NCI-H524 treated with DMSO at 0.1 percent for 48 hours (cell line): ENCODE results near the gene PUS1.
"Not testable (repeated sequence)": the region's sequence is repeated elsewhere in the genome, so short reads cannot be mapped to it uniquely, and the experiment has no call there.

Experiments used
- DNase-seq: peaks from one replicate; lab custom pipeline; 2025; lab: John Stamatoyannopoulos, UW

The PUS1 gene

DNA sequence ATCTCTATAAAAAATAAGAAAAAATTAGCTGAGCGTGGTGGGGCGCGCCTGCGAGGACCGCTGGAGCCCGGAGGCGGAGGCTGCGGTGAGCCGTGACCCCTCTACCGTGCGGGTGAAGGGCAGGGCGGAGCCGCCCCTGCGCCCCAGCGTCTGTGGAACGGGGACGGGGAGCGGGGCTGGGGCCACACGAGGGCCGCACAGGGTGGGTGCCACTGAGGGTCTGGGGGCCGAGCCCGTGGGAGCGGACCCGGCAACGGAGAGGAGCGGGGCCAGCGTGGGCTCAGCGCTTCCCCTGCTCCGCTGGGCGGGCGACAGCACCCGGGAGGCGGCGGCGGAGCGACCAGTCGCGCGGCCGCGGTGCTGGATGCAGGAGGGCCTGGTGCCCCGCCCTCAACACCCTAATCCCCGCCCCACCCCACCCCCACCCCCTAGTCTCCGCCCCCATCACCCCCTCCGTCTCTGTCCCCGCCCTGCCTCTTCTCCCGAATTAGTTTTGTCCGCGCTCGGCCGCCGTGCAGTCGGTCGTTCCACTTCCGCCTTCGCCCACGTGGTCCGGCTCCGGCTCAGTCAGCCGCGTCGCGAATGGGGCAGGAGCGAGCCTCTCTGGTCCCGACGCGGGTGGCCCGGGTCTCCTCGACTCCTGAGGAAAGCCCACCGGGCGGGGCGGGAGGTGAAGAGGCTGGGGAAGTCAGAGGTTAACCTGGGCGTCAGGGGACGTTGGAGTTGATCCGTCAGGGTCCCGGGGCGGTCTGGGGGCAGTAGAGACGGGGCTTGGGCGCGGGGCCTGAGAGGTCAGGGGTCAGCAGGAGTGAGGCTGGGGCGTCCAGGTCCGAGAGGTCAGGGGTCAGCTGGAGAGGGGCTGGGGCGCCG lies at the start of gene PUS1:
Gene PUS1, plus strand, starts transcription at position 566 of the 870 bp plus-strand sequence. CDS start 447 bp downstream, outside the sequence.
- peak; percentile 15 for DNase-seq

DNA sequence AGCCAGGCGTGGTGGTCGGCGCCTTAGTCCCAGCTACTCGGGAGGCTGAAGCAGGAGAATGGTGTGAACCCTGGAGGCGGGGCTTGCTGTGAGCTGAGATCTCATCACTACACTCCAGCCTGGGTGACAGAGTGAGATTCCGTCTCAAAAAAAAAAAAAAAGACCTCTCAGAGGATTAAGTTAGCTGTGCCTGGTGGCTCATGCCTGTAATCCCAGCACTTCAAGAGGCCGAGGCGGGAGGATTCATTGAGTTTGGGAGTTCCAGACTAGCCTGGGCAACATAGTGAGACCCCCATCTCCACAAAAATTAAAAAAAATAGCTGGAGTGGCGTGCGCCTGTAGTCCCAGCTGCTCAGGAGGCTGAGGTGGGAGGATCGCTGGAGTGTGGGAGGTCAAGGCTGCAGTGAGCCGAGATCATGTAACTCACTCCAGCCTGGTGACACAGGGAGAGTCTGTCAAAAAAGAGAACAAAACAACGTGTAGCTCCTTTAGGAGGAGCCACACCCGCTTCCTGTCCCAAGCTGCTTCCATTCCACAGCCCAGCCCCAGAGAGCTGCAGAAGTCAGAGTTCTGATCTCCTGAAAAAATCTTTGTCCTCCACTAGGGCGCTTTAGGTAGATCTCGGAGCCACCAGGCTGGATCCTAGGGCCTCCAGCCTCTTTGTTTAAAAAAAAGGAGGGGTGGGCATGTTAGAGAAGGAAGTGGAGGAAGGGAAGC lies 46.1 kb upstream of the PUS1 start:
- DNase-seq: no peak

DNA sequence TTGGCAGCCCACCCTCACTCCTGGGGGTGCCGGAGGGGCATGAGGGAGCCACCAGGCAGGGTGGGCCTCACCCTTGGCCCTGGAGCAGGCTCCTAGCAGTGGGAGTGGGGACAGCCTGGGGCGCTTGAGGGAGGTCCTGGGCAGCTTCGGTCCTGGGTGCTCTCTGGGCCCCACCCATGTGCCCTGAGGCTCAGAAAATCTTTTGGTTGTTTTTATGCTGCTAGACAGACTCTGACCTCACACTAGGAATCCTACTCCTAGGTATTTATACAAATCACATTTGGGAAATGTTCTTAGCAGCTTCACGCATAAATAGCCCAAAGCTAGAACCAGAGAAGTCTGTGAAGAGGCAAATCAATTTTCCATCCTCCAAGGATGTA lies 45.6 kb upstream of the PUS1 start:
- DNase-seq: no peak

DNA sequence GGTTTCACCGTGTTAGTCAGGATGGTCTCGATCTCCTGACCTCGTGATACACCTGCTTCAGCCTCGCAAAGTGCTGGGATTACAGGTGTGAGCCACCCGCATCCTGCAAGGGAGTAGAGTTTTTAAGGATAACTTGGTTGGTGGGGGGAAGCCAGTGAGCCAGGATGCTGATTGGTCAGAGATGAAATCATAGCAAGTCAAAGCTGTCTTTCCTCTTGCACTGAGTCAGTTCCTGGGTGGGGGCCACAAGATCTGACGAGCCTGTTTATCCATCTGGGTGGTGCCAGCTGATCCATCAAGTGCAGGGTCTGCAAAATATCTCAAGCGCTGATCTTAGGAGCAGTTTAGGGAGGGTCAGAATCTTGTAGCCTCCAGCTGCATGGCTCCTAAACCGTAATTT lies 44.0 kb upstream of the PUS1 start:
- not testable (repeated sequence) for DNase-seq

DNA sequence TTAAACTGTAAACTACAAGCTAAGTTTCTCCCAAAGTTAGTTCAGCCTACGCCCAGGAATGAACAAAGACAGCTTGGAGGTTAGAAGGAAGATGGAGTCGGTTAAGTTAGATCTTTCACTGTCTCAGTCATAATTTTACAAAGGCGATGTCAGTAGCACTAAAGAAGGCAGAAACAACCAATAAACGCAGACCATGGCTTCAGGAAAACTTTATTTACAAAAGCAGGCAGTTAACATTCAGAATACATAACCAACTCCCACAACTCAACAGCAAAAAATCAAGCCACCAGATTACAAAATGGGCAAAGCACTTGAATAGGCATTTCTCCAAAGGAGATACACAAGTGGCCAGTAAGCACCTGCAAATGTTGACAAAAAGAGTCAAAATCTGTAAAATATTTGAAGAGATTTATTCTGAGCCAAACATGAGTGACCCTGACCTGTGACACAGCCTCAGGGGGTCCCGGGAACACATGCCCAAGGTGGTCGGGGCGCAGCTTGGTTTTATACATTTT lies 43.5 kb upstream of the PUS1 start:
- no peak for DNase-seq

DNA sequence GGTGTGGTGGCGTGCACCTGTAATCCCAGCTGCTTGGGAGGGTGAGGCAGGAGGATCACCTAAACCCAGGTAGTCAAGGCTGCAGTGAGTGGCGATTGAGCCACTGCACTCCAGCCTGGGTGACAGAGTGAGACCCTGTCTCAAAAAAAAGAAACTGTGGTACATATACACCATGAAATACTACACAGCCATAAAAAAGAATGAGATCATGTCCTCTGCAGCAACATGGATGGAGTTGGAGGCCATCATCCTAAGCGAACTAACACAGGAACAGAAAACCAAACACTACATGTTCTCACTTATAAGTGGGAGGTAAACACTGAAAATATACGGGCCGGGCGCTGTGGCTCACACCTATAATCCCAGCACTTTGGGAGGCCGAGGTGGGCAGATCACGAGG lies 37.4 kb upstream of the PUS1 start:
- DNase-seq: not testable (repeated sequence)

DNA sequence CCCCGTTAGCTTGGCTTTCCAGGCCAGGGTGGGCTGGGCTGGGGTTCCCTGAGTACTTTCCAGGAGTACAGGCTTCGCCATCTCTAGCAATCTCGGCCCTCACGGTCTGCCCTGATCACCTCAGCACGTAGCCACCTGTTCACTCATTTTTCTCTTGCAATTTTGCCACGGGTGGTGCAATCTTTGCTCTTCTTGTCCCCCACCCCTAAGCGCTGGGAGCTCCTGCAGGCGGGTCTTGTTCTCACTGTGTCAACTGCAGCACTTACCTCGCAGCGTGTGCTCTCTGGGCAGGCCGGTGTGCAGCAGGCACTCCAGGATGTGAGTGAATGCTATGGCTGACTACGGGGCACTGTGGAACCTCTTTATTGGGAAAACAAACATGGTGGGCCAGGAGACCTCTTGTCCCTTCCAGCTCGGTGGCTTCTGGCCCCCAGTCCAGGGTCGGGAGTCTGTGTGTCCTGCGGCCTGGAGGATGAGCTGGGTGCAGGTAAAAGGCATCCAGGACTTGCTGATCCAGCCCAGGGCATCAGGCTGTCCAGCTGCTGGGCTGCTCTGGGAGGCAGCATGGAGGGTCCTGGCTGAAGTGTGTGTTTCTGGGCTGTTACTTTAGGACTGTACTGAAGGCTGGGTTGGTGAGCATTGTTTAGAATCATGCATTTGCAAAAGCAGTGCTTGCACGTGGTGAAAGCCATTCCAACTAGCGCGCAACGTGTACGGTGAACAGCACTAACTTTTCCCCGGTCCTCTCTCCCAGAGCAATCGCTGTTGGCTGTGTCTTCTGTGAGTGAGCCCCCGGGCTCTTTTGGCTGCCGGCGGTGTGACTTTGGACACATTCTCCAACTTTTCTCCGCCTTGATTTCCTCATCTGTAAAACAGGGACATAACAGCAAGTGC lies 36.1 kb upstream of the PUS1 start:
- no peak for DNase-seq

DNA sequence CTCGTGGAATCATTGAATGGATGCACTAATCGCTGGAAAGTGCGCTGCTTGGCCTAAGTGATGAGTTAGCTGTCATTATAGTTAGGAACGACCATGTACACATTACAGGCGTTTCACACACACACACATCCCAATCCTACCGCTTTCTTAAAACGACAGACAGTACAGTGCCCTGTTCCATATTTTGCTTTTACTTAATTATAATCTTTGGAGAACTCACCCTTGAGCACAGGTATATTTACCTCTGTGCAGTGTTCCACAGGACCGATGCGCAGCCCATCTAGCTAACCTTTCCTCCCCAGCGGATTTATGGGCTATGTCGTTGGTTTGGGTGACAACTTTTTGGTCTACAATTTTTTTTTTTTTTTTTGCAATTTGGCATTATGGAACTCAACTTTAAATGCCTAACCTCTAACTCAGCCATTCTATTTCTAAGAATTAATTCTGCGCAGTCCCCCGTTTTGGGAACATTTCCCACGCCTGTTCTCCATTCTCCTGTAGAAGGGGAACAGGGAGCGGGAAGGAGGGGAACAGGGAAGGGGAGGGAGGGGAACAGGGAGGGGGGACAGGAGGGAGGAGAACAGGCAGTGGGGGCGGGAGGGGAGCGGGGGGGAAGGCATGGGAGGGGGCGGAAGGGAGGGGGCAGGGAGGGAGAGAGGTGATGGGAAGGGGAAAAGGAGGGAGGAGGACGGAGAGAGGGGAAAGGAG lies 35.3 kb upstream of the PUS1 start:
- no peak for DNase-seq

DNA sequence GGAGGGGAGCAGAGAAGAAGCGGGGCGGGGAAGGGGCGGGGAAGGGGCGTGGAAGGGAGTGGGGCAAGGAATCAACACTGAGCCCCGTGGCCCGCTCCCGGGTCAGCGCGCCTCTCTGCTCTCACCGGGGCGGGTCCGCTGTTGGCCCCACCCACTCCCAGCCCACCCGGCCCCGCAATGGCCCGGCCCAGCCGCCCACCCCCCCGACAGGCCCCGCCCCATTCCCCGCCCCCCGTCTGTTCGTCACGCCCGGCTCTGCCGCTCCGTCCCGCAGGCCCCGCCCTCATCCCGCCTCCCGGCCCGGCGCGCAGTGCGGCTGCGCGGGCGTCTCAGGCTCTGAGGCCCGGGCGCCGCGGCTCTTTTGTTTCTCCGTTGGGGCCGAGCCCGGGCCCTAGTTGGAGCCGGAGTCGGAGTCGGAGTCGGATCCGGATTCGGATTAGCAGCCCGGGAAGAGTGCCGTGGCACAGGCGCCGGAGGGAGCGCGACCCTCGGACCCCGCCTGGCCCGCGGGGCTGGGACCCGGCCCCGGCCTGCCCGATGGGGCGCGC lies 34.7 kb upstream of the PUS1 start, which contains the start of gene ULK1:
Gene ULK1, plus strand, starts transcription at position 310 of the 548 bp plus-strand sequence. CDS start 380 bp downstream, outside the sequence.
- DNase-seq: peak; percentile 34

DNA sequence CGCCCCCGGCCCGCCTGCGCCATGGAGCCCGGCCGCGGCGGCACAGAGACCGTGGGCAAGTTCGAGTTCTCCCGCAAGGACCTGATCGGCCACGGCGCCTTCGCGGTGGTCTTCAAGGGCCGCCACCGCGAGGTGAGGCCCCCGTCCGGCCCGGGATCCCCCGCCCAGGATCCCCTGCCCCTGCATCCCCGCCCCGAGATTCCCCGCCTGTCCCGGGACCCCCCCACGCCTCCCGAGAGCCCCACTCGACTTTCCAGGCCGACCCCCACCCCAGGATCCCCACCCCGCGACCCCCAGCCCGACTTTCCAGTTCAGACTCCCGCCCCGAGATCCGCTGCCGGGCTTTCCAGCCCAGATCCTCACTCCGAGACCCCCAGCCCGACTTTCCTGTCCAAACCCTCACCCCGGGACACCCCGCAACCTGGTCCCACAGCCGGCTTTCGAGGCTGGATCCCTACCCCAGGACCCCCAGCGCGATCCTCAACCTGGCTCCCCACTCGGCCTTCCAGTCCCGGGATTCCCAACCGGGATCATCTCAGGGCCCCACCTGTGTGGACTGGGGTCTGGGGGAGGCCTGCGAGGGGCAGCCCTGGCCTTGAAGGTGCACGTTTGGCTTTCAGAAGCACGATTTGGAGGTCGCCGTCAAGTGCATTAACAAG lies 34.0 kb upstream of the PUS1 start:
- DNase-seq: no peak

DNA sequence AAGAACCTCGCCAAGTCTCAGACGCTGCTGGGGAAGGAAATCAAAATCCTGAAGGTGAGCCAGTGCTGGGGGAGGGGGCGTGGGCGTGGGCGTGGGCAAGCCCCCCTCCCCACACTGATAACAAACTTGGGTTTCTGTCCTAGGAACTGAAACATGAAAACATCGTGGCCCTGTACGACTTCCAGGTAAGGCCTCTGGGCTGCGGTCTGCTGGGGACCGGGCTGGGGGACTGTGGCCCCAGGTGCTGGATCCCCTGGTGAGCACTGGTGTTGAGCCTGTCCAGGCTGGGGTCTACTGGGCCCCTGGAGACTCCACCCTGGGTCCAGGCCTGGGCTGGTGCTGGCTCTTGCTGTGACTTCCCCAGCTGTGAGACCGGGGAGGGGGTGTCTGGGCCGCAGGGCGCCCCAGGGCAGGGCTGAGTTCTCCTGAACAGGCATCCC lies 33.4 kb upstream of the PUS1 start:
- no peak for DNase-seq

DNA sequence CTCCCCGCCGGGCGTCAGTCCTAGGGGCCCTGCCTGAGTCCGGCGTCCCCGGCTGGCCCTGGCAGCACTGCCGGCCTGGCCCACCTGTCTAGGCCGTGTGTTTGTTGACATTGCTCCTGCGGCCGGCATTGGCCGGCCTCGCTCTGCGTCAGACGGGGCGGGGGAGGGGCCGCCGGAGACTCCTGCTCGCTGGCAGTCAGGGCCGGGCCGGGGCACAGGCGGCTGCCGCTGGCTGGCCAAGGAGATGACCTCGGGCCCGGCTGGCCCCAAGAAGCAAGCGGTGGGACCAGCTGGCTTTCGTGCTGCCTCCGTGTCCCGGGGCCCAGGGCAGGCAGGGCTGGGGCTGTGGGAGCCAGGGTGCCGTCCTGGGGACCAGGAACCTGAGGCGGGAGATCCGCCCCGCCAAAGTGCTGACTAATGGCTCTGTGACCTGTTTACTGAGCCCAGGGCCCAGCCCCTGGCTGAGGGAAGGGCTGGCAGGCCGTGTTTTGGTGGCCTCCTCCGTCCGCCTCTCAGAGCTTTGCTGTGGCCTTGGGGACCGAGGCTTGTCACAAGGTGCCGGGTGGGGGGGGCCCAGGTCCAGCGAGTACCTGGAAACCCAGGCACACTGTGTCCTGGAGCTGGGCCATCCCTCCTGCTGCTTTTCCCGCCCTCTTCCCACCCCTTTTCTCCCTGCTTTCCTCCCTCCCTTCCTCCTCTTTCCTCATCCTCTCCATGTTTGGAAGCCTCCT lies 32.8 kb upstream of the PUS1 start:
- DNase-seq: no peak

DNA sequence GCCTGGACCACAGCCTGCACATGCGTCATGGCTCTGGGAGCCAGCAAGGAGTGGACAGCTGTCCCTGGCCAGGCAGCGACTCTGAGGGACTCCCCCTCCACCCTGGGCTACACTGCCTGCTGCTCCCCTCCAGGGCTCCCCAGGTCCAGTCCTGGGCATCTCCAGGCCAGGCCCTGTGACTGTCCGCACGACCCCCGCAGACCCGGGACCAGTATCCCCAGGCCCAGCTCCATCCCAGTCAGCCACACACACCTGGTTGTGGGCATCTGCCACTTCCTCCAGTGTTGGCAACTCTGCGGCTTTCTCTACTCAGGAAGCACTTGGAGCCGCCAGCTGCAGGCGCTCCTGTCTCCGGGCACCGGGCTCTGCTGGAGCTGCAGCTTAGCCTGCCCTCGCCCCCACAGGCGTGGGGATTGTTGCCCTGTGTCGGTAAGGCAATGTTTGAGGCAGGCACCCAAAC lies 32.2 kb upstream of the PUS1 start:
- no peak for DNase-seq

DNA sequence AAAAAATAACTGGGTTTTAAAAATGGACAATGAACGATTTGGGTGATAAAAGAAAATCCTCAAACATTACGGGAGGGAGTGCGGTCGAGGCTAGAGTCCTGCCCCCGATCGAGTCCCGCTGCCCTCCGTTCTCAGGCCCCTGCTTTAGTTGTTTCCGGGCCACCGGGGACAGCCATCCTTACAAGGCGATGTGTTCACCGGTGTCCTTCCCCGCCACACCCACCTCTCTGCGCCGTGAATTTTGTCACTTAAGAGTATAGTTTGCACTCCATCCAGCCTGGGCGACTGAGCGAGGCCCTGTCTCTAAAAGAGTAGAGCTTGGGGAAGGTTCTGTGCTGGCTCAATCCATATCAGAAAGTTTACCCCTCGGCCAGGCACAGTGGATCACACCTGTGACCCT lies 31.8 kb upstream of the PUS1 start:
- DNase-seq: no peak

DNA sequence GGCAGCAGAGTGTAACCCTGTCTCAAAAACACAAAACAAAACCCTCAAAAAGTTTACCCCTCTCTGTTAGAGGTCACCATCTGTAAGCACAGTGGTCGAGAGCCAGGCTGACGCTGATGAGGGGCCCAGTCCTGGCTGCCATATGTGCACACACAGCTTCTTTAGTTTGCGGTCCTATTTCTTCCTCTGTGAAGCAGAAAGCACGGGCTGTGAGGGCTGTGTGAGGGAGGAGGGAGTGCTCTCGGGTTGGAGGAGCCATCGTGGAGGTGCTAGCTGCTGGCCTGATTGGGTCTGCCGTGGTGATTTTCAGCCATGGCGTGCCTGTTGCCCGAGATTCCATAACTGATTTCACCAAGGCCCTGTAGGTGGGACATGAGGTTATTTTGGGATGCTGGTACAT lies 31.2 kb upstream of the PUS1 start:
- peak; percentile 32 for DNase-seq

DNA sequence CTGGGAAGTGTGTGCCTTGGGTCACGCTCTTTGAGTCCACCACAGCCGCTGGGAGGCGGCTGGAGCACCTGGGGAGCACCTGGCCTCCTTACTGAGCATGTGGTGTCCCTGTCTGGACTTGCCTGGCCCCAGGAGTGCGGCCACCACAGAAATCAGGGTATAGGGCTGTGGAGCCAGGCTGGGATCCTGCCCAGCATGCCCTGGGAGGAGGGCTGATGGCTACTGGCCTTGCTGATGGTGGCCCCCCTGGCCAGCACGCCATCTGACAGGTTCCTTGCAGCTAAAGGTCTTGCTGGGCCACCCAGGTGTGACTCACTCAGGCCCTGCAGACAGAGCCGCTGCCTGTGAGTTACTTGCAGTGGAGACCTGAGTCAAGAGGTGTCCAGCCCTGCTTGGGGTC lies 28.7 kb upstream of the PUS1 start:
- no peak for DNase-seq

DNA sequence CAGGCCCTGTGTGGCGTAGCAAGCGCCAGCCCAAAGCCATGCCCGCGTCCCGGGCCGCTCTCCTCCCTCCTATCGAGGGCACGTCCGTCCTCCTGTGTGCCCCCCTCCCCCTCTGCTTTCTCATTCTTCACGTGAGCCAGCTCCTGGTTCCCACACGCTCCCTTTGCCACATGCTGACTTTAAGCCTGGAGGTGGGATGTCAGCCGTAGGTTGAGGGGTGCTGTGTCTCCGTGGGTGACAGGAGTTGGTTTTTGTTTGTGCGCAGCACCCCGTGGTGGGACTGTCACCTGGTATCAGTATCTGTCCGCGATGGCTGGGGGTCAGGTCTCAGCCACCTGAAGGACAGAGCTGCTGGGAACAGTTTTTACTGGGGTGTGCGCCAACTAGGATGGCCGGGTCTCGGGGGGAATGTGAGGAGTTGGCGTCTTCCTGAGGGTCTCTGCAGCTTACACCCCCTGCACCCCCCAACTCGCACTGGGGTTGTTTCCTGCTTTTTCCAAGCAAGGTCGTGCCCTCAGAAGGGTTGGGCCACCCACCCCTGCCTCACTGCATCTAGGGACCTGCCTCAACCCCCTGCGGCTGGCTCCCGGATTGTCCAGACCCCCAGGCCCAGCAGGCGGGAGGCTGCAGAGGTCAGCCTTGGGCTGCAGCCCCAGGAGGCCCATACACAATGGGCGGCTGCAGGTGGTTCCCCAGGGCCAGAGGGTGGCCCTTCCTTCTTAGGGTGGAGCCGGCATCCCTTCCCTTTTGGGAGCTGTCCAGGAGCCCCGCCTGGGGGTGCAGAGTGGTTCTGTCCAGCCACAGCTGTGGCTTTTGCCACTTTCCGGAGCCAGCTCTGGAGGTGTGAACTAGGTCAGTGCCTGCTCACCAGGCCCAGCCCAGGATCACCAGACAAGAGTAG lies 27.4 kb upstream of the PUS1 start:
- no peak for DNase-seq
